PC-3 (cell line): ENCODE results near the gene ARFGEF2. TPM values are rescaled to one million over a fixed set of nuclear protein-coding genes. Genes with fewer than 3 reads are reported as not detected.

Source experiments
- ATAC-seq: fragments of 200-7000 bp; cut with Tn5 transposase; 2 replicates; pipeline ENCODE4 v1.9.1; 2020; ENCODE audit warnings: mild to moderate bottlenecking, moderate library complexity
- BruUV-seq: library from RNA; stranded (reverse); fragments of 400-500 nt; replicated peaks from 2 replicates; lab custom pipeline; 2021; lab: Mats Ljungman, UMichigan
- CTCF ChIA-PET: fragments of 300-600 bp; sonication (Branson Sonifier 250); formaldehyde crosslinking; loops from one replicate; lab custom pipeline; 2022; ENCODE audit warnings: antibody characterized with exemption; lab: Charles Lee
- POLR2A ChIA-PET: fragments of 300-600 bp; sonication (Branson Sonifier 250); formaldehyde crosslinking; loops from one replicate; lab custom pipeline; 2022; ENCODE audit warnings: antibody characterized with exemption; ENCODE audit not compliant: unreplicated experiment; lab: Charles Lee
- DNase-seq: peaks from one replicate; pipeline ENCODE4 v3.0.0-alpha.2; 2015
- H2AFZ ChIP-seq: fragments of 300-600 bp; sonication (generic); 2 replicates; pipeline ENCODE4 v1.6.0; 2016; ENCODE audit warnings: antibody characterized with exemption, low read length
- H3F3A ChIP-seq: fragments of 300-600 bp; sonication (generic); one replicate; pipeline ENCODE4 v1.6.0; 2017; ENCODE audit warnings: antibody characterized with exemption, low read length, control low read depth, mild to moderate bottlenecking; ENCODE audit not compliant: unreplicated experiment
- H3K27ac ChIP-seq: fragments of 300-600 bp; sonication (generic); 2 replicates; pipeline ENCODE4 v1.5.1; 2016; ENCODE audit warnings: mild to moderate bottlenecking, low read length
- H3K27me3 ChIP-seq: fragments of 300-600 bp; sonication (generic); 2 replicates; pipeline ENCODE4 v1.6.1; 2016; ENCODE audit warnings: low read length, mixed read lengths
- H3K36me3 ChIP-seq: fragments of 300-600 bp; sonication (generic); 2 replicates; pipeline ENCODE4 v1.6.1; 2016; ENCODE audit warnings: low read depth, mixed run types, low read length, mixed read lengths
- H3K4me1 ChIP-seq: fragments of 300-600 bp; sonication (generic); 2 replicates; pipeline ENCODE4 v1.5.1; 2016; ENCODE audit warnings: low read length; ENCODE audit not compliant: insufficient read depth
- H3K4me2 ChIP-seq: fragments of 300-600 bp; sonication (generic); 2 replicates; pipeline ENCODE4 v1.6.0; 2016; ENCODE audit warnings: low read length
- H3K4me3 ChIP-seq: fragments of 300-600 bp; sonication (generic); 2 replicates; pipeline ENCODE4 v1.5.1; 2016; ENCODE audit warnings: mild to moderate bottlenecking, low read length, mixed read lengths
- H3K79me2 ChIP-seq: fragments of 300-600 bp; sonication (generic); 2 replicates; pipeline ENCODE4 v1.6.1; 2017; ENCODE audit warnings: low read length, mixed read lengths
- H3K9ac ChIP-seq: fragments of 300-600 bp; sonication (generic); 2 replicates; pipeline ENCODE4 v1.6.0; 2016; ENCODE audit warnings: mild to moderate bottlenecking, low read length
- H3K9me2 ChIP-seq: fragments of 300-600 bp; sonication (generic); replicated peaks from 2 replicates; pipeline ENCODE4 v1.6.1; 2016; ENCODE audit warnings: mixed run types, low read length, mixed read lengths
- H3K9me3 ChIP-seq: fragments of 300-600 bp; sonication (generic); 2 replicates; pipeline ENCODE4 v1.6.1; 2016; ENCODE audit warnings: low read length, mixed read lengths
- H4K20me1 ChIP-seq: fragments of 300-600 bp; sonication (generic); 2 replicates; pipeline ENCODE4 v1.6.1; 2016; ENCODE audit warnings: low read length, mixed read lengths
- CTCF ChIP-seq: fragments of 300-600 bp; sonication (generic); conservative IDR thresholded peaks from 2 replicates; pipeline ENCODE4 v1.5.1; 2017; ENCODE audit warnings: antibody characterized with exemption, low read depth, mild to moderate bottlenecking, low read length
- EZH2 ChIP-seq: fragments of 300-600 bp; sonication (generic); IDR thresholded peaks from one replicate; pipeline ENCODE4 v1.6.1; 2017; ENCODE audit warnings: antibody characterized with exemption, mild to moderate bottlenecking, low read length; ENCODE audit not compliant: unreplicated experiment
- EZH2phosphoT487 ChIP-seq: fragments of 300-600 bp; sonication (generic); IDR thresholded peaks from 2 replicates; pipeline ENCODE4 v1.6.1; 2018; ENCODE audit warnings: mild to moderate bottlenecking, antibody characterized with exemption, low read length, borderline replicate concordance
- intact Hi-C: fragments of 100-400 bp; cut with micrococcal nuclease; formaldehyde crosslinking; loops from 2 replicates; pipeline ENCODE4 v1.9.0; 2023
- total RNA-seq: library from RNA; depleted of rRNA; stranded (reverse); fragments of >200 nt; gene quantifications from 2 replicates; pipeline ENCODE4 v1.2.3, GENCODE V29; 2014

Gene ARFGEF2
- total RNA-seq, 1 experiment from 2014 or later = 33.5 TPM

GRCh38 chr20:48983423-48984400 is 62.2 kb downstream of the ARFGEF2 start:
- no peaks in the 10 kb centered on the region for H3K9me2 ChIP-seq
- POLR2A ChIA-PET = interaction anchor here (0.6 kb wide), 1 partner anchor 143 kb away, joined by 3 read pairs; no protein-coding TSS in a partner anchor
- H3K27ac ChIP-seq = peak overlapping the region; percentile 72
- no peak overlapping the region for H3K4me3 ChIP-seq
- peaks cover 17% of the 10 kb centered on the region for H3F3A ChIP-seq
- H3K27me3 ChIP-seq = no peaks in the 10 kb centered on the region
- H3K4me1 ChIP-seq = peaks cover 22% of the 10 kb centered on the region
- H2AFZ ChIP-seq = no peak overlapping the region
- TF ChIP-seq CTCF (no peak), EZH2 (no peak), EZH2phosphoT487 (no peak)
- DNase-seq = peak; percentile 97
- H3K9me3 ChIP-seq = no peaks in the 10 kb centered on the region
- no TSS peak for BruUV-seq
- no peaks in the 10 kb centered on the region for H4K20me1 ChIP-seq
- peak; percentile 99 for ATAC-seq
- H3K36me3 ChIP-seq = peaks cover 49% of the 10 kb centered on the region
- H3K4me2 ChIP-seq = peak overlapping the region; percentile 42
- H3K79me2 ChIP-seq = no peaks in the 10 kb centered on the region
- CTCF ChIA-PET = interaction anchor here (0.6 to 1.4 kb wide), 3 partner anchors 78 to 326 kb away, joined by 3 to 7 read pairs (median 4); no protein-coding TSS in a partner anchor
- intact Hi-C loops = no loop called here
- H3K9ac ChIP-seq = peak overlapping the region; percentile 3; the same call in 1 of the 2 replicates

GRCh38 chr20:48984575-48985219 is 63.2 kb downstream of the ARFGEF2 start:
- CTCF ChIA-PET = no interaction called here

More at GRCh38 chr20:48984575-48985219, 63.2 kb downstream of the ARFGEF2 start:
- intact Hi-C loops = no loop called here
- POLR2A ChIA-PET = no interaction called here
- no peaks in the 10 kb centered on the region for H3K79me2 ChIP-seq
- H3K9me3 ChIP-seq = no peaks in the 10 kb centered on the region
- no peaks in the 10 kb centered on the region for H3K9me2 ChIP-seq
- H3K4me3 ChIP-seq = no peak overlapping the region
- no peaks in the 10 kb centered on the region for H3K27me3 ChIP-seq
- H3K36me3 ChIP-seq = peaks cover 59% of the 10 kb centered on the region
- no TSS peak for BruUV-seq
- no peak for TF ChIP-seq EZH2
- TF ChIP-seq EZH2phosphoT487 = no peak
- no peak for TF ChIP-seq CTCF
- DNase-seq = no peak
- H3K4me1 ChIP-seq = peaks cover 22% of the 10 kb centered on the region
- H4K20me1 ChIP-seq = no peaks in the 10 kb centered on the region
- H3K9ac ChIP-seq = no peak overlapping the region
- no peak for ATAC-seq
- H3K27ac ChIP-seq = peak overlapping the region; percentile 72
- no peak overlapping the region for H2AFZ ChIP-seq
- peak overlapping the region; percentile 42; the same call in 1 of the 2 replicates for H3K4me2 ChIP-seq
- H3F3A ChIP-seq = peaks cover 17% of the 10 kb centered on the region
